OCI-M1 (cell line): ENCODE data around the gene ZNF396.
A peak's percentile ranks its signal among the peaks of the same experiment; 100 is the strongest.

Experiments used
- DNase-seq: peaks from one replicate; lab custom pipeline; 2025; lab: John Stamatoyannopoulos, UW

ZNF396 gene

GRCh38 chr18:35335866-35336265 is 41.3 kb downstream of the ZNF396 start:
- DNase-seq = no peak

GRCh38 chr18:35334821-35335220 is 42.3 kb downstream of the ZNF396 start:
- DNase-seq = no peak

- peak; percentile 18 for DNase-seq
Measured at GRCh38 chr18:35334212-35334611, 42.9 kb downstream of the ZNF396 start.

- DNase-seq = no peak
Measured at GRCh38 chr18:35331367-35332087, 45.6 kb downstream of the ZNF396 start.

GRCh38 chr18:35328868-35329267 is 48.3 kb downstream of the ZNF396 start:
- DNase-seq = no peak

GRCh38 chr18:35326695-35327387 is 50.3 kb downstream of the ZNF396 start:
- DNase-seq = peak; percentile 14

- peak; percentile 9 for DNase-seq
Measured at GRCh38 chr18:35324926-35325655, 52.0 kb downstream of the ZNF396 start.

GRCh38 chr18:35322486-35323458 is 54.4 kb downstream of the ZNF396 start:
- DNase-seq = peak; percentile 33
